ENCODE data around the gene VSTM4.

- TF ChIP-seq SUZ12 (IDR thresholded peaks at IDR 0.05; ENCODE audit: extremely low read depth, insufficient read depth, insufficient read length) (no peak), YY1 (IDR thresholded peaks at IDR 0.05; ENCODE audit: insufficient read depth, insufficient read length) (no peak)
These were observed 104.5 kb downstream of the VSTM4 start for GRCh38 chr10:49010865-49011264.

Data from NT2/D1 (cell line).